ENCODE measurements around the gene GATC. TPM values are rescaled to one million over a fixed set of nuclear protein-coding genes. Genes with fewer than 3 reads are reported as not detected.

GATC gene
- total RNA-seq, 1 experiment from 2014 or later = 30.9 TPM

GRCh38 chr12:120402217-120402616 is 44.0 kb upstream of the GATC start:
- DNase-seq = no peak
- intact Hi-C loops (cut with micrococcal nuclease; ENCODE audit: unreplicated experiment) = no loop called here
- Histone ChIP-seq H3K4me3 (ENCODE audit: low read depth, low read length) (no peak overlapping the region), H3K9me3 (0 out of 2 replicates have a peak, but pooled peaks cover 2% of the 10 kb centered on the region), H3K36me3 (ENCODE audit: control insufficient read depth, insufficient read depth, low read length) (no peaks in the 10 kb centered on the region), H3K4me1 (no peaks in the 10 kb centered on the region), H3K27me3 (replicated peaks; ENCODE audit: control insufficient read depth, insufficient read depth, low read length) (no peaks in the 10 kb centered on the region)
- ChIA-PET CTCF (no interaction called here), POLR2A (no interaction called here)
- Mint-ChIP-seq H3K4me1 (ENCODE audit: low read depth, unreplicated experiment) (no peaks in the 10 kb centered on the region), H3K36me3 (ENCODE audit: insufficient read depth, unreplicated experiment) (no peaks in the 10 kb centered on the region), H3K27me3 (ENCODE audit: insufficient read depth, unreplicated experiment) (no peaks in the 10 kb centered on the region), H3K9me3 (ENCODE audit: unreplicated experiment) (no peaks in the 10 kb centered on the region), H3K4me3 (ENCODE audit: unreplicated experiment) (no peak overlapping the region), H3K27ac (ENCODE audit: unreplicated experiment) (no peak overlapping the region)
- TF ChIP-seq, protein P1, sequence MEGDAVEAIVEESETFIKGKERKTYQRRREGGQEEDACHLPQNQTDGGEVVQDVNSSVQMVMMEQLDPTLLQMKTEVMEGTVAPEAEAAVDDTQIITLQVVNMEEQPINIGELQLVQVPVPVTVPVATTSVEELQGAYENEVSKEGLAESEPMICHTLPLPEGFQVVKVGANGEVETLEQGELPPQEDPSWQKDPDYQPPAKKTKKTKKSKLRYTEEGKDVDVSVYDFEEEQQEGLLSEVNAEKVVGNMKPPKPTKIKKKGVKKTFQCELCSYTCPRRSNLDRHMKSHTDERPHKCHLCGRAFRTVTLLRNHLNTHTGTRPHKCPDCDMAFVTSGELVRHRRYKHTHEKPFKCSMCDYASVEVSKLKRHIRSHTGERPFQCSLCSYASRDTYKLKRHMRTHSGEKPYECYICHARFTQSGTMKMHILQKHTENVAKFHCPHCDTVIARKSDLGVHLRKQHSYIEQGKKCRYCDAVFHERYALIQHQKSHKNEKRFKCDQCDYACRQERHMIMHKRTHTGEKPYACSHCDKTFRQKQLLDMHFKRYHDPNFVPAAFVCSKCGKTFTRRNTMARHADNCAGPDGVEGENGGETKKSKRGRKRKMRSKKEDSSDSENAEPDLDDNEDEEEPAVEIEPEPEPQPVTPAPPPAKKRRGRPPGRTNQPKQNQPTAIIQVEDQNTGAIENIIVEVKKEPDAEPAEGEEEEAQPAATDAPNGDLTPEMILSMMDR (IDR thresholded peaks at IDR 0.05; ENCODE audit: insufficient read depth in 1 of 2, low read depth in 1 of 2, low read length in 1 of 2, severe bottlenecking in 1 of 2, unreplicated experiment in 1 of 2) = no peak
- no TSS peak for BruUV-seq (replicated peaks)

- Histone ChIP-seq H3K4me1 (no peaks in the 10 kb centered on the region), H3K9me3 (0 out of 2 replicates have a peak, but pooled peaks cover 2% of the 10 kb centered on the region), H3K4me3 (ENCODE audit: low read depth, low read length) (no peak overlapping the region), H3K27me3 (replicated peaks; ENCODE audit: control insufficient read depth, insufficient read depth, low read length) (no peaks in the 10 kb centered on the region), H3K36me3 (ENCODE audit: control insufficient read depth, insufficient read depth, low read length) (no peaks in the 10 kb centered on the region)
- no peak for DNase-seq
- Mint-ChIP-seq H3K9me3 (ENCODE audit: unreplicated experiment) (no peaks in the 10 kb centered on the region), H3K27ac (ENCODE audit: unreplicated experiment) (no peak overlapping the region), H3K27me3 (ENCODE audit: insufficient read depth, unreplicated experiment) (no peaks in the 10 kb centered on the region), H3K4me1 (ENCODE audit: low read depth, unreplicated experiment) (no peaks in the 10 kb centered on the region), H3K36me3 (ENCODE audit: insufficient read depth, unreplicated experiment) (no peaks in the 10 kb centered on the region), H3K4me3 (ENCODE audit: unreplicated experiment) (no peak overlapping the region)
- TF ChIP-seq, protein P1 (IDR thresholded peaks at IDR 0.05; ENCODE audit: insufficient read depth in 1 of 2, low read depth in 1 of 2, low read length in 1 of 2, severe bottlenecking in 1 of 2, unreplicated experiment in 1 of 2) = no peak
- BruUV-seq (replicated peaks) = no TSS peak
- intact Hi-C loops (cut with micrococcal nuclease; ENCODE audit: unreplicated experiment) = no loop called here
- CTCF ChIA-PET = no interaction called here
- POLR2A ChIA-PET = no interaction called here
Observed at GRCh38 chr12:120403869-120404268, 42.4 kb upstream of the GATC start.

- intact Hi-C loops (cut with micrococcal nuclease; ENCODE audit: unreplicated experiment) = no loop called here
- POLR2A ChIA-PET = no interaction called here
- no TSS peak for BruUV-seq (replicated peaks)
Observed at GRCh38 chr12:120404271-120404670, 42.0 kb upstream of the GATC start.

More at GRCh38 chr12:120404271-120404670, 42.0 kb upstream of the GATC start:
- Histone ChIP-seq H3K36me3 (ENCODE audit: control insufficient read depth, insufficient read depth, low read length) (no peaks in the 10 kb centered on the region), H3K9me3 (0 out of 2 replicates have a peak, but pooled peaks cover 2% of the 10 kb centered on the region), H3K4me3 (ENCODE audit: low read depth, low read length) (no peak overlapping the region), H3K27me3 (replicated peaks; ENCODE audit: control insufficient read depth, insufficient read depth, low read length) (no peaks in the 10 kb centered on the region), H3K4me1 (no peaks in the 10 kb centered on the region)
- Mint-ChIP-seq H3K4me3 (ENCODE audit: unreplicated experiment) (no peak overlapping the region), H3K4me1 (ENCODE audit: low read depth, unreplicated experiment) (no peaks in the 10 kb centered on the region), H3K9me3 (ENCODE audit: unreplicated experiment) (no peaks in the 10 kb centered on the region), H3K27ac (ENCODE audit: unreplicated experiment) (no peak overlapping the region), H3K36me3 (ENCODE audit: insufficient read depth, unreplicated experiment) (no peaks in the 10 kb centered on the region), H3K27me3 (ENCODE audit: insufficient read depth, unreplicated experiment) (no peaks in the 10 kb centered on the region)
- no peak for DNase-seq
- TF ChIP-seq, protein P1 (IDR thresholded peaks at IDR 0.05; ENCODE audit: insufficient read depth in 1 of 2, low read depth in 1 of 2, low read length in 1 of 2, severe bottlenecking in 1 of 2, unreplicated experiment in 1 of 2) = no peak
- CTCF ChIA-PET = no interaction called here

Measured in Caco-2 (cell line).